ENCODE measurements around the gene FBXO9.

The FBXO9 gene

DNA sequence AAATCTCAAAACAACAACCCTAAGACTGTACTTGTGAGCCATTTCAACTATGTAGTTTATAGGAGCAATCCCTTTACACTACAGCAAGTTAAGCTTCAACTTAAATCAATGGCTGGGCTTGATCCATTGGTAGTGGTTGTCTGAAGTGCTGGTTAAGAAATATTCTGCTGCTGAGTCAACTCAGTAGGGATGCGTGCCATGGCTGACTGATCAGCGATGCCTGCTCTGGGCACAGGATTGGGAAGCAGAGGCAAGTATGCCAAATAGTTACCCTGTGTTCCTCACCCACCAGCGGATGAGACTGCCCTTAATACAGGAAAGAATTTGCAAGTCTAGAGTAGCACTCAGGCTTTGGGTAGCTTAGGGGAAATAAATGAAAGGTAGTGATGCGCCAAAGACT, 41.9 kb downstream of the FBXO9 start:
- TF ChIP-seq, protein P1, sequence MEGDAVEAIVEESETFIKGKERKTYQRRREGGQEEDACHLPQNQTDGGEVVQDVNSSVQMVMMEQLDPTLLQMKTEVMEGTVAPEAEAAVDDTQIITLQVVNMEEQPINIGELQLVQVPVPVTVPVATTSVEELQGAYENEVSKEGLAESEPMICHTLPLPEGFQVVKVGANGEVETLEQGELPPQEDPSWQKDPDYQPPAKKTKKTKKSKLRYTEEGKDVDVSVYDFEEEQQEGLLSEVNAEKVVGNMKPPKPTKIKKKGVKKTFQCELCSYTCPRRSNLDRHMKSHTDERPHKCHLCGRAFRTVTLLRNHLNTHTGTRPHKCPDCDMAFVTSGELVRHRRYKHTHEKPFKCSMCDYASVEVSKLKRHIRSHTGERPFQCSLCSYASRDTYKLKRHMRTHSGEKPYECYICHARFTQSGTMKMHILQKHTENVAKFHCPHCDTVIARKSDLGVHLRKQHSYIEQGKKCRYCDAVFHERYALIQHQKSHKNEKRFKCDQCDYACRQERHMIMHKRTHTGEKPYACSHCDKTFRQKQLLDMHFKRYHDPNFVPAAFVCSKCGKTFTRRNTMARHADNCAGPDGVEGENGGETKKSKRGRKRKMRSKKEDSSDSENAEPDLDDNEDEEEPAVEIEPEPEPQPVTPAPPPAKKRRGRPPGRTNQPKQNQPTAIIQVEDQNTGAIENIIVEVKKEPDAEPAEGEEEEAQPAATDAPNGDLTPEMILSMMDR (IDR thresholded peaks at IDR 0.05; ENCODE audit: low read depth, low read length) = no peak
- H3K4me3 ChIP-seq (ENCODE audit: low read depth, low read length) = no peak overlapping the region

DNA sequence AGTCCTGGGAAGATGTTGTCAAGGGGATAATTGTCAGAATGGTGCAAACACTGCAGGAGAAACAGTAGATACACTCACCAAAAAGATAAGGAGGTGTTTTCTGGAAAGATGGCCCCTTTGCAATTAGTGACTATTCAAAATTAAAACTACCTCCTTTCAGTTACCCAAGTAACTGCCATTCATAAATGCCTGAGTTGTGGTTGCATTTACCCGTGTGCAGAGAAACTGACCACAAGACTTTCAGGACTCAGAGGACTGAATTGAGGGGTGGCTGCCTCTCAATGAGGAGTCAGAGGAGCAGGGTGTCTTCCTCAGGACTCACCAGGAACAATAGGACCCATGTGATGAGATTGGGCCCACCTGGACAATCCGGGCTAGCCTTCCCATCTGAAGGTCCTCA, 44.4 kb downstream of the FBXO9 start:
- TF ChIP-seq, protein P1 (IDR thresholded peaks at IDR 0.05; ENCODE audit: low read depth, low read length) = no peak
- no peak overlapping the region for H3K4me3 ChIP-seq (ENCODE audit: low read depth, low read length)

DNA sequence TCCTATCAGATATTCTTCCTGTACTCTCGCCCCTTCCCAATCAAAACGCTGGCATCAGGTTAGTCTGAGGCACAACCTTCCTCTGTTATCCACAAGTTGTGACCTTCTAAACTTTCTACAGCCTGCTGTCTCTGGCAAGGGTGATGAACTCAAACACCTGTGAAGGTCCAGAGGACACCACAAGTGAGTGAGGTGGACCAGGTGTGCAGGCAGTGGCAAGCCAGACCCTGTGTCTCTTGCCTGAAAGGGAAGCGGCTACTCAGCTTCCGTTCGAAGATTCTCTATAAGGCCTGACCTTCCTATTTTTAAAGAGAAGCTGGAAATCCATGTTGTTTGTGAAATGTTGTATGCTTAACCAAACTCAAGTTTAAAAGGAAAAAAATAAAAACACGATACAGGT, 46.7 kb downstream of the FBXO9 start:
- no peak overlapping the region for H3K4me3 ChIP-seq (ENCODE audit: low read depth, low read length)
- TF ChIP-seq, protein P1 (IDR thresholded peaks at IDR 0.05; ENCODE audit: low read depth, low read length) = no peak

DNA sequence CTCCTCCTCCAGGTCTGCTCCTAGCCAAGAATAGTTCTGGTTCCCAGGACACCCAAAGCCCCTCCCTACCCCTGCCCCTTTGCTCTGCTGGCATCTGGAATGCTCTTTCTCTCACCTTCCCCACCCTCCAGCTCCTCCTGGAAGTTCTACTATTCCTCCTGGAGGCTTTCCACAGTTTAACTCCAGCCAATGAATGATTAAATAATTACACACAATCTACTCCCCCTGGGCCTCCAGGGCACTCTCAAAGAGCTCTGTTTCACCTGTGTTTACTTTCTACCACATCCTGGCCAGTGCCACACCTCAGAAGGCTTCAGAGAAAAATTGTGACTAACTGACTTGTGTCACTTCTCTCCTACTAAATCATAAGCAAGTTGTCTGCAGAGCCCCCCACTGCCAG, 47.2 kb downstream of the FBXO9 start:
- no peak overlapping the region for H3K4me3 ChIP-seq (ENCODE audit: low read depth, low read length)
- TF ChIP-seq, protein P1 (IDR thresholded peaks at IDR 0.05; ENCODE audit: low read depth, low read length) = no peak

DNA sequence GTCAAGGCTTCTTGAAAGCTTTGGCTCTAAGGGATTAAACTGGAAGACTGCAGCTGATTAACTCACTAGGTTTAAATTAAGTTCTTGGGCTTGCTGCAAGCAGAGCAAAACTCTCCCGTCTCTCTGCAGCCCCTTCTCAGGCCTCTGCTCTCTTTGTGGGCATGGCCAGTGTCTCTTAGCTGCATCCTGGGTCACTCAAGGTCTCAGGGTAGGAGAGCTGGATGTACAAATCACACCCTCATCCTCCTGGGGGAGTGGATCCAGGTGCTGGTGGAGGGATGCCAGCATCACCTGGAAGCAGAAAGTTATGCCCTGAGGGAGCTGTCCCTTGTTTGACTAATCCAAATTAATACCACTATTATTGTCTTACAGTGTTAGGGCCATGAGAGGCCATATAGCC, 47.7 kb downstream of the FBXO9 start:
- TF ChIP-seq, protein P1 (IDR thresholded peaks at IDR 0.05; ENCODE audit: low read depth, low read length) = no peak
- no peak overlapping the region for H3K4me3 ChIP-seq (ENCODE audit: low read depth, low read length)

DNA sequence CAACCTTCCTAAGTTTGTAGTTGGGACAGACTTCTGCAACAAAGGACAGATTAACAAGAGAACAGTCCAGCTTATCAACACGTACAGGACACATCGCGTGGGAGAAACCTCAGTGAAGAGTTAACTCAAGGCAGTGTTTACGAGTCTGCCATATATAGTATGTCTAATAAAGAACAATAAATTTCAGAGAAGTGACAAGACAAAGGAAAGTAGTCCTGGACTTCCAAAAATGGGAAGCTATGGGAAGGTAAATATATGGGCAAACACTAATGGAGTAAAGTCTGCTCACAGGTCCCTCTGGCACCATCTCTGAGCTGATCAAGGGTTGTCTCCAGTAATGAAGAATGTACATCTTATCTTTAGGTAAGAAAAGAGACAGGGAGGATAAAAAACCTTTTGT, 48.5 kb downstream of the FBXO9 start:
- H3K4me3 ChIP-seq (ENCODE audit: low read depth, low read length) = no peak overlapping the region
- TF ChIP-seq, protein P1 (IDR thresholded peaks at IDR 0.05; ENCODE audit: low read depth, low read length) = no peak

DNA sequence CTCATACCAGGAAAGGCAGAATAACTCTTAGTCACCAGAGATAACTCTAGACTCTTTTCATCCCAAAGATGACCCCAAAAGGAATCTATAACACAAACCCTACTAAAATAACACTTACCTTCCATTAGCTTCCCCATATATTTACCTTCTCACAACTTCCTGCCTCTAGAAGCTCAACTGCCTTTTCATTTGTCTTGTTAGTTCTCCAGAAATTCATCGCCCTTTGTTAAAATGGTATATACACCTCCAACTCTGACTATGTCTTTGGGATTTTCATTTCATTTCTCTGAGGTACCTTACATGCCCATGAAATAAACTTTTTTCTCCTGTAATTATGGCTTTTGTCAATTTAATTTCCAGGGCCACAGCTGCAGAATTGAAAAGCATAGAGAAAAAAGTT, 49.9 kb downstream of the FBXO9 start:
- TF ChIP-seq, protein P1 (IDR thresholded peaks at IDR 0.05; ENCODE audit: low read depth, low read length) = no peak
- H3K4me3 ChIP-seq (ENCODE audit: low read depth, low read length) = no peak overlapping the region
